T-helper 1 cell treated with Interleukin-12 subunit alpha and Interleukin-12 subunit beta and Interleukin-4 antibody, amounts not matched to agents 30 μg/mL and 1 μg/mL, for 36 hours (primary cell): ENCODE data around the gene EEF1AKMT3.
"Not testable (repeated sequence)": the region's sequence is repeated elsewhere in the genome, so short reads cannot be mapped to it uniquely, and the experiment has no call there.

ENCODE experiments used
- H3K27ac Mint-ChIP-seq: one replicate; pipeline ENCODE4 v1.8.0; 2021; ENCODE audit warnings: mild to moderate bottlenecking, mixed read lengths
- H3K27me3 Mint-ChIP-seq: one replicate; pipeline ENCODE4 v1.8.0; 2021; ENCODE audit warnings: low read depth, mixed read lengths
- H3K36me3 Mint-ChIP-seq: one replicate; pipeline ENCODE4 v1.8.0; 2021; ENCODE audit warnings: low read depth, mixed read lengths
- H3K4me1 Mint-ChIP-seq: one replicate; pipeline ENCODE4 v1.8.0; 2021; ENCODE audit warnings: low read depth, mixed read lengths
- H3K4me3 Mint-ChIP-seq: one replicate; pipeline ENCODE4 v1.8.0; 2021; ENCODE audit warnings: mild to moderate bottlenecking, moderate library complexity, mixed read lengths
- H3K9me3 Mint-ChIP-seq: one replicate; pipeline ENCODE4 v1.8.0; 2021; ENCODE audit warnings: mixed read lengths

Gene EEF1AKMT3

GRCh38 chr12:57816001-57816854, 43.8 kb downstream of the EEF1AKMT3 start:
- Mint-ChIP-seq H3K9me3 (no peaks in the 10 kb centered on the region), H3K27ac (no peak overlapping the region), H3K36me3 (peaks cover 12% of the 10 kb centered on the region), H3K4me1 (no peaks in the 10 kb centered on the region), H3K27me3 (no peaks in the 10 kb centered on the region), H3K4me3 (no peak overlapping the region)

GRCh38 chr12:57816855-57817151, 44.4 kb downstream of the EEF1AKMT3 start:
- Mint-ChIP-seq H3K27ac (no peak overlapping the region), H3K36me3 (peaks cover 15% of the 10 kb centered on the region), H3K27me3 (no peaks in the 10 kb centered on the region), H3K9me3 (no peaks in the 10 kb centered on the region), H3K4me3 (no peak overlapping the region), H3K4me1 (no peaks in the 10 kb centered on the region)

- Mint-ChIP-seq H3K36me3 (peaks cover 19% of the 10 kb centered on the region), H3K9me3 (no peaks in the 10 kb centered on the region), H3K4me3 (no peak overlapping the region), H3K27ac (no peak overlapping the region), H3K4me1 (no peaks in the 10 kb centered on the region), H3K27me3 (no peaks in the 10 kb centered on the region)
Observed at GRCh38 chr12:57817261-57817989, 45.0 kb downstream of the EEF1AKMT3 start.

- not testable (repeated sequence) for H3K27ac Mint-ChIP-seq, H3K9me3 Mint-ChIP-seq, H3K4me1 Mint-ChIP-seq, H3K4me3 Mint-ChIP-seq, H3K27me3 Mint-ChIP-seq
- H3K36me3 Mint-ChIP-seq = peaks cover 20% of the 10 kb centered on the region
Observed at GRCh38 chr12:57817990-57818331, 45.5 kb downstream of the EEF1AKMT3 start.

- not testable (repeated sequence) for H3K9me3 Mint-ChIP-seq, H3K27ac Mint-ChIP-seq, H3K27me3 Mint-ChIP-seq, H3K4me3 Mint-ChIP-seq, H3K4me1 Mint-ChIP-seq
- H3K36me3 Mint-ChIP-seq = peaks cover 31% of the 10 kb centered on the region
Observed at GRCh38 chr12:57820119-57820518, 47.7 kb downstream of the EEF1AKMT3 start.

GRCh38 chr12:57821015-57821414, 48.6 kb downstream of the EEF1AKMT3 start:
- peaks cover 38% of the 10 kb centered on the region for H3K36me3 Mint-ChIP-seq
- H3K9me3 Mint-ChIP-seq, H3K4me1 Mint-ChIP-seq, H3K27ac Mint-ChIP-seq, H3K27me3 Mint-ChIP-seq, H3K4me3 Mint-ChIP-seq: not testable (repeated sequence)

- peaks cover 38% of the 10 kb centered on the region for H3K36me3 Mint-ChIP-seq
- H3K27me3 Mint-ChIP-seq = no peaks in the 10 kb centered on the region
- H3K4me3 Mint-ChIP-seq = no peak overlapping the region
- no peaks in the 10 kb centered on the region for H3K4me1 Mint-ChIP-seq
- H3K9me3 Mint-ChIP-seq = no peaks in the 10 kb centered on the region
- no peak overlapping the region for H3K27ac Mint-ChIP-seq
Observed at GRCh38 chr12:57821474-57822214, 49.2 kb downstream of the EEF1AKMT3 start.

- H3K36me3 Mint-ChIP-seq = peaks cover 42% of the 10 kb centered on the region
- no peaks in the 10 kb centered on the region for H3K9me3 Mint-ChIP-seq
- no peaks in the 10 kb centered on the region for H3K4me1 Mint-ChIP-seq
- H3K27ac Mint-ChIP-seq = no peak overlapping the region
- no peak overlapping the region for H3K4me3 Mint-ChIP-seq
- no peaks in the 10 kb centered on the region for H3K27me3 Mint-ChIP-seq
Observed at GRCh38 chr12:57822392-57823130, 50.1 kb downstream of the EEF1AKMT3 start.

- peaks cover 42% of the 10 kb centered on the region for H3K36me3 Mint-ChIP-seq
- H3K27ac Mint-ChIP-seq = no peak overlapping the region
- no peaks in the 10 kb centered on the region for H3K27me3 Mint-ChIP-seq
- no peaks in the 10 kb centered on the region for H3K9me3 Mint-ChIP-seq
- no peaks in the 10 kb centered on the region for H3K4me1 Mint-ChIP-seq
- no peak overlapping the region for H3K4me3 Mint-ChIP-seq
Observed at GRCh38 chr12:57823131-57823907, 50.9 kb downstream of the EEF1AKMT3 start.

- Mint-ChIP-seq H3K27ac (no peak overlapping the region), H3K4me1 (peaks cover 2% of the 10 kb centered on the region), H3K36me3 (peaks cover 37% of the 10 kb centered on the region), H3K4me3 (no peak overlapping the region), H3K9me3 (no peaks in the 10 kb centered on the region), H3K27me3 (no peaks in the 10 kb centered on the region)
Observed at GRCh38 chr12:57823908-57824640, 51.7 kb downstream of the EEF1AKMT3 start.

GRCh38 chr12:57825451-57825850, 53.0 kb downstream of the EEF1AKMT3 start:
- H3K4me1 Mint-ChIP-seq = peaks cover 2% of the 10 kb centered on the region
- no peak overlapping the region for H3K4me3 Mint-ChIP-seq
- no peaks in the 10 kb centered on the region for H3K27me3 Mint-ChIP-seq
- H3K36me3 Mint-ChIP-seq = peaks cover 38% of the 10 kb centered on the region
- no peaks in the 10 kb centered on the region for H3K9me3 Mint-ChIP-seq
- no peak overlapping the region for H3K27ac Mint-ChIP-seq

- Mint-ChIP-seq H3K27ac (no peak overlapping the region), H3K4me1 (peaks cover 3% of the 10 kb centered on the region), H3K4me3 (no peak overlapping the region), H3K36me3 (peaks cover 36% of the 10 kb centered on the region), H3K27me3 (no peaks in the 10 kb centered on the region), H3K9me3 (no peaks in the 10 kb centered on the region)
Observed at GRCh38 chr12:57826400-57826799, 54.0 kb downstream of the EEF1AKMT3 start.

GRCh38 chr12:57826966-57827365, 54.6 kb downstream of the EEF1AKMT3 start:
- no peak overlapping the region for H3K27ac Mint-ChIP-seq

More at GRCh38 chr12:57826966-57827365, 54.6 kb downstream of the EEF1AKMT3 start:
- no peaks in the 10 kb centered on the region for H3K27me3 Mint-ChIP-seq
- H3K9me3 Mint-ChIP-seq = no peaks in the 10 kb centered on the region
- H3K4me1 Mint-ChIP-seq = peaks cover 7% of the 10 kb centered on the region
- H3K4me3 Mint-ChIP-seq = no peak overlapping the region
- H3K36me3 Mint-ChIP-seq = peaks cover 33% of the 10 kb centered on the region
